ENCODE results near the gene TMEM154. TPM values are rescaled to one million over a fixed set of nuclear protein-coding genes. Genes with fewer than 3 reads are reported as not detected.
A peak's percentile ranks its signal among the peaks of the same experiment; 100 is the strongest.

TMEM154 gene
- total RNA-seq, 4 donors from 2014 or later = 1.8 to 5.4 (median 3.9) TPM

DNA sequence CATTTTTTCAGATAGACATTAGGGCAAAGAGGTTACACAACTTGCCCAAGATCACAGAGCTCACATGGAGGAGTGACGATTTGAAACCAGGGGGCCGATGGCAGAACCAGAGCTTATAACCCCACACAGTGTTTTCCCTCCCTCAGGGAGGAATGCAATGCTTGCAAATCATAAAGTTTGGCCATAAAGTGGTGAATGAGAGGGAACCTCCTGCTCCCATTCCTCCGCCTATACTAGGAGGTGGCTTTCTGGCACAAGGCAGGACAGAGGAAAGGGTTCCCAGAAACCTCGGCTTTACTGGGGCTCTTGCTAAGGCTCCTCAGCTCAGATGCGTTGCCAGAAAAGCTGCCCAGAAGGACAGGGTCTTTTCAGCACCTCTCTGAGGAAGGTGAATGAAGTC, 19.3 kb downstream of the TMEM154 start:
- Histone ChIP-seq H3K27ac (peak overlapping the region in 2 of 4 donors; percentile 22 to 44), H3K27me3 (no peaks in the 10 kb centered on the region)
- intact Hi-C loops (cut with DNase I; ENCODE audit: low total_unique reads) = no loop called here

GRCh38 chr4:152659806-152660205, 20.0 kb downstream of the TMEM154 start:
- peaks cover 22 to 23% of the 10 kb centered on the region in 2 donors for H3K9me3 ChIP-seq
- intact Hi-C loops (cut with DNase I; ENCODE audit: low total_unique reads) = no loop called here
- no peak overlapping the region for H3K4me3 ChIP-seq
- DNase-seq = no peak
- TF ChIP-seq, protein P1, sequence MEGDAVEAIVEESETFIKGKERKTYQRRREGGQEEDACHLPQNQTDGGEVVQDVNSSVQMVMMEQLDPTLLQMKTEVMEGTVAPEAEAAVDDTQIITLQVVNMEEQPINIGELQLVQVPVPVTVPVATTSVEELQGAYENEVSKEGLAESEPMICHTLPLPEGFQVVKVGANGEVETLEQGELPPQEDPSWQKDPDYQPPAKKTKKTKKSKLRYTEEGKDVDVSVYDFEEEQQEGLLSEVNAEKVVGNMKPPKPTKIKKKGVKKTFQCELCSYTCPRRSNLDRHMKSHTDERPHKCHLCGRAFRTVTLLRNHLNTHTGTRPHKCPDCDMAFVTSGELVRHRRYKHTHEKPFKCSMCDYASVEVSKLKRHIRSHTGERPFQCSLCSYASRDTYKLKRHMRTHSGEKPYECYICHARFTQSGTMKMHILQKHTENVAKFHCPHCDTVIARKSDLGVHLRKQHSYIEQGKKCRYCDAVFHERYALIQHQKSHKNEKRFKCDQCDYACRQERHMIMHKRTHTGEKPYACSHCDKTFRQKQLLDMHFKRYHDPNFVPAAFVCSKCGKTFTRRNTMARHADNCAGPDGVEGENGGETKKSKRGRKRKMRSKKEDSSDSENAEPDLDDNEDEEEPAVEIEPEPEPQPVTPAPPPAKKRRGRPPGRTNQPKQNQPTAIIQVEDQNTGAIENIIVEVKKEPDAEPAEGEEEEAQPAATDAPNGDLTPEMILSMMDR (IDR thresholded peaks at IDR 0.05) = no peak
- TF ChIP-seq POLR2A (IDR thresholded peaks at IDR 0.05) (no peak), POLR2AphosphoS5 (IDR thresholded peaks at IDR 0.05) (no peak), EP300 (IDR thresholded peaks at IDR 0.05; ENCODE audit: low read depth) (no peak)
- in situ Hi-C loops (cut with MboI; ENCODE audit: low pct_ligation_motif_present in 1 of 4, low pct_unique_long_range_greater_than_20kb in 1 of 4, low sequenced_read_pairs in 3 of 4) = no loop called here
- WGBS, 2 donors (ENCODE audit: low coverage in 1 of 2) = 75% methylated on average over 4 of the region's 4 CpGs
- no peaks in the 10 kb centered on the region for H3K36me3 ChIP-seq
- peaks cover 0 to 20% (median 9%) of the 10 kb centered on the region in 4 donors for H3K4me1 ChIP-seq
- H3K27ac ChIP-seq = peak overlapping the region in 1 of 4 donors; percentile 44
- H3K27me3 ChIP-seq = no peaks in the 10 kb centered on the region

More for the DNA sequence above, 19.3 kb downstream of the TMEM154 start:
- no peak for DNase-seq
- Histone ChIP-seq H3K9me3 (peaks cover 22 to 23% of the 10 kb centered on the region in 2 donors), H3K4me3 (no peak overlapping the region), H3K36me3 (no peaks in the 10 kb centered on the region), H3K4me1 (peaks cover 0 to 20% (median 3%) of the 10 kb centered on the region in 4 donors)
- 64 to 72% methylated on average over 2 to 5 of the region's 5 CpGs for WGBS, 2 donors (ENCODE audit: low coverage in 1 of 2)
- no peak for TF ChIP-seq EP300 (IDR thresholded peaks at IDR 0.05; ENCODE audit: low read depth)
- in situ Hi-C loops (cut with MboI; ENCODE audit: low pct_ligation_motif_present in 1 of 4, low pct_unique_long_range_greater_than_20kb in 1 of 4, low sequenced_read_pairs in 3 of 4) = no loop called here

GRCh38 chr4:152657657-152658056, 22.1 kb downstream of the TMEM154 start:
- WGBS, 2 donors (ENCODE audit: low coverage in 1 of 2) = 93 to 95% methylated on average over 2 of the region's 2 CpGs
- in situ Hi-C loops (cut with MboI; ENCODE audit: low pct_ligation_motif_present in 1 of 4, low pct_unique_long_range_greater_than_20kb in 1 of 4, low sequenced_read_pairs in 3 of 4) (no loop called here), intact Hi-C loops (cut with DNase I; ENCODE audit: low total_unique reads) (no loop called here)
- peaks cover 22 to 23% of the 10 kb centered on the region in 2 donors for H3K9me3 ChIP-seq
- no peaks in the 10 kb centered on the region for H3K27me3 ChIP-seq
- no peak for DNase-seq
- no peak overlapping the region for H3K4me3 ChIP-seq
- H3K27ac ChIP-seq = no peak overlapping the region
- no peaks in the 10 kb centered on the region for H3K36me3 ChIP-seq
- peaks cover 1 to 12% (median 9%) of the 10 kb centered on the region in 4 donors for H3K4me1 ChIP-seq
- TF ChIP-seq POLR2A (IDR thresholded peaks at IDR 0.05) = no peak
- no peak for TF ChIP-seq EP300 (IDR thresholded peaks at IDR 0.05; ENCODE audit: low read depth)
- TF ChIP-seq POLR2AphosphoS5 (IDR thresholded peaks at IDR 0.05) = no peak
- TF ChIP-seq, protein P1 (IDR thresholded peaks at IDR 0.05) = no peak

- 59 to 70% methylated on average over 2 to 7 of the region's 7 CpGs for WGBS, 2 donors (ENCODE audit: low coverage in 1 of 2)
- TF ChIP-seq, protein P1 (IDR thresholded peaks at IDR 0.05) = peak in 1 of 5 experiments; percentile 22
- no peak for TF ChIP-seq POLR2A (IDR thresholded peaks at IDR 0.05)
Measured at GRCh38 chr4:152655272-152656129, 24.3 kb downstream of the TMEM154 start.

More at GRCh38 chr4:152655272-152656129, 24.3 kb downstream of the TMEM154 start:
- Histone ChIP-seq H3K27ac (peak overlapping the region in 3 of 4 donors; percentile 8 to 56 (median 48)), H3K27me3 (no peaks in the 10 kb centered on the region), H3K9me3 (peaks cover 22 to 23% of the 10 kb centered on the region in 2 donors), H3K4me1 (peaks cover 4 to 16% (median 9%) of the 10 kb centered on the region in 4 donors), H3K4me3 (no peak overlapping the region), H3K36me3 (no peaks in the 10 kb centered on the region)
- intact Hi-C loops (cut with DNase I; ENCODE audit: low total_unique reads) (no loop called here), in situ Hi-C loops (cut with MboI; ENCODE audit: low pct_ligation_motif_present in 1 of 4, low pct_unique_long_range_greater_than_20kb in 1 of 4, low sequenced_read_pairs in 3 of 4) (no loop called here)
- peak; percentile 67 for DNase-seq

Data from transverse colon (tissue), 4 donors.